H9 (cell line): ENCODE measurements around the gene PGS1. TPM values are rescaled to one million over a fixed set of nuclear protein-coding genes. Genes with fewer than 3 reads are reported as not detected.

Source experiments
- DNase-seq: peaks from one replicate; pipeline ENCODE4 v3.0.0-alpha.2; 2017
- H2AFZ ChIP-seq: one replicate; pipeline ENCODE4 v1.6.1; 2013; ENCODE audit warnings: mild to moderate bottlenecking, low read length, control low read depth, moderate library complexity
- H2AK5ac ChIP-seq: 2 replicates; pipeline ENCODE4 v1.6.1; 2013; ENCODE audit warnings: low read length, control low read depth, mixed read lengths; ENCODE audit not compliant: insufficient read length
- H2BK120ac ChIP-seq: one replicate; pipeline ENCODE4 v1.6.1; 2013; ENCODE audit warnings: low read depth, mild to moderate bottlenecking, low read length, control low read depth, inconsistent platforms; ENCODE audit not compliant: poor library complexity, severe bottlenecking
- H2BK12ac ChIP-seq: 2 replicates; pipeline ENCODE4 v1.6.1; 2013; ENCODE audit warnings: low read length, control low read depth, mixed read lengths, low read depth; ENCODE audit not compliant: insufficient read length
- H2BK15ac ChIP-seq: 2 replicates; pipeline ENCODE4 v1.6.1; 2013; ENCODE audit warnings: low read depth, low read length, control low read depth
- H2BK20ac ChIP-seq: one replicate; pipeline ENCODE4 v1.6.1; 2013; ENCODE audit warnings: low read depth, mild to moderate bottlenecking, low read length, control low read depth, inconsistent platforms; ENCODE audit not compliant: poor library complexity, severe bottlenecking
- H2BK5ac ChIP-seq: 2 replicates; pipeline ENCODE4 v1.6.1; 2013; ENCODE audit warnings: low read length, control low read depth, mixed read lengths; ENCODE audit not compliant: insufficient read length
- H3K14ac ChIP-seq: 2 replicates; pipeline ENCODE4 v1.6.1; 2013; ENCODE audit warnings: low read length, control low read depth; ENCODE audit not compliant: insufficient read depth
- H3K18ac ChIP-seq: 2 replicates; pipeline ENCODE4 v1.6.1; 2013; ENCODE audit warnings: low read depth, mild to moderate bottlenecking, mixed read lengths, low read length, control low read depth; ENCODE audit not compliant: insufficient read length
- H3K23ac ChIP-seq: 2 replicates; pipeline ENCODE4 v1.6.1; 2013; ENCODE audit warnings: low read length, control low read depth, mixed read lengths, low read depth; ENCODE audit not compliant: insufficient read length
- H3K23me2 ChIP-seq: 2 replicates; pipeline ENCODE4 v1.6.1; 2013; ENCODE audit warnings: low read depth, mild to moderate bottlenecking, mixed read lengths, low read length, control low read depth; ENCODE audit not compliant: insufficient read length, poor library complexity, severe bottlenecking
- H3K27ac ChIP-seq: 2 replicates; pipeline ENCODE4 v1.5.1; 2013; ENCODE audit warnings: low read length, control low read depth, mixed read lengths, low read depth; ENCODE audit not compliant: insufficient read length
- H3K27me3 ChIP-seq: 2 replicates; pipeline ENCODE4 v1.6.1; 2013; ENCODE audit warnings: low read length, control low read depth, inconsistent platforms; ENCODE audit not compliant: insufficient read depth
- H3K4ac ChIP-seq: 2 replicates; pipeline ENCODE4 v1.6.1; 2013; ENCODE audit warnings: low read depth, mild to moderate bottlenecking, control low read depth, inconsistent platforms, low read length, moderate library complexity
- H3K4me1 ChIP-seq: 2 replicates; pipeline ENCODE4 v1.6.1; 2013; ENCODE audit warnings: low read length, control low read depth, inconsistent platforms; ENCODE audit not compliant: insufficient read depth
- H3K4me2 ChIP-seq: 2 replicates; pipeline ENCODE4 v1.6.1; 2013; ENCODE audit warnings: low read length, control low read depth, mixed read lengths; ENCODE audit not compliant: insufficient read length, insufficient read depth
- H3K56ac ChIP-seq: 2 replicates; pipeline ENCODE4 v1.6.1; 2013; ENCODE audit warnings: low read depth, mild to moderate bottlenecking, mixed read lengths, low read length, control low read depth; ENCODE audit not compliant: insufficient read length
- H3K79me1 ChIP-seq: 2 replicates; pipeline ENCODE4 v1.6.1; 2013; ENCODE audit warnings: low read depth, mild to moderate bottlenecking, moderate library complexity, low read length, control low read depth, inconsistent platforms; ENCODE audit not compliant: insufficient read depth, poor library complexity, severe bottlenecking
- H3K79me2 ChIP-seq: 2 replicates; pipeline ENCODE4 v1.6.1; 2013; ENCODE audit warnings: low read length, control low read depth, inconsistent platforms; ENCODE audit not compliant: insufficient read depth
- H3K9ac ChIP-seq: 2 replicates; pipeline ENCODE4 v1.6.1; 2013; ENCODE audit warnings: low read length, control low read depth, mixed read lengths; ENCODE audit not compliant: insufficient read length; ENCODE audit errors: extremely low read depth
- H3K9me3 ChIP-seq: one replicate; pipeline ENCODE4 v1.6.1; 2013; ENCODE audit warnings: low read depth, low read length, inconsistent platforms; ENCODE audit not compliant: control insufficient read depth
- H3T11ph ChIP-seq: one replicate; pipeline ENCODE4 v1.6.1; 2013; ENCODE audit warnings: mild to moderate bottlenecking, low read length, control low read depth, inconsistent platforms
- H4K20me1 ChIP-seq: one replicate; pipeline ENCODE4 v1.6.1; 2013; ENCODE audit not compliant: control insufficient read depth, insufficient read length, insufficient read depth
- H4K5ac ChIP-seq: 2 replicates; pipeline ENCODE4 v1.6.1; 2013; ENCODE audit warnings: low read depth, mild to moderate bottlenecking, mixed read lengths, low read length, control low read depth; ENCODE audit not compliant: insufficient read length
- H4K8ac ChIP-seq: replicated peaks from 2 replicates; pipeline ENCODE4 v1.6.1; 2013; ENCODE audit warnings: low read length, control low read depth, mixed read lengths, low read depth; ENCODE audit not compliant: insufficient read length
- H4K91ac ChIP-seq: 2 replicates; pipeline ENCODE4 v1.6.1; 2013; ENCODE audit warnings: low read depth, mild to moderate bottlenecking, moderate library complexity, mixed read lengths, low read length, control low read depth; ENCODE audit not compliant: insufficient read length
- H3K27ac Mint-ChIP-seq, 3 experiments: 2 replicates in 2 of 3; 3 replicates in 1 of 3; pipeline ENCODE4 v1.8.0; 2020 to 2021; ENCODE audit warnings: mixed read lengths in 3 of 3, mild to moderate bottlenecking in 1 of 3, moderate library complexity in 1 of 3
- H3K27me3 Mint-ChIP-seq: 2 replicates; pipeline ENCODE4 v1.8.0; 2021; ENCODE audit warnings: low read depth, mild to moderate bottlenecking, moderate library complexity, mixed read lengths
- H3K36me3 Mint-ChIP-seq, 3 experiments: 2 replicates in 2 of 3; 3 replicates in 1 of 3; pipeline ENCODE4 v1.8.0; 2020 to 2021; ENCODE audit warnings: low read depth in 3 of 3, mixed read lengths in 3 of 3; ENCODE audit not compliant: insufficient read depth in 1 of 3
- H3K4me1 Mint-ChIP-seq, 2 experiments: 2 replicates each; pipeline ENCODE4 v1.8.0; 2020; ENCODE audit warnings: mixed read lengths in 2 of 2
- H3K4me3 Mint-ChIP-seq, 2 experiments: 2 replicates in 1 of 2; 3 replicates in 1 of 2; pipeline ENCODE4 v1.8.0; 2020 to 2021; ENCODE audit warnings: mild to moderate bottlenecking in 2 of 2, mixed read lengths in 2 of 2, moderate library complexity in 1 of 2
- H3K9me3 Mint-ChIP-seq, 2 experiments: 2 replicates in 1 of 2; 3 replicates in 1 of 2; pipeline ENCODE4 v1.8.0; 2020; ENCODE audit warnings: mild to moderate bottlenecking in 2 of 2, mixed read lengths in 2 of 2, moderate library complexity in 1 of 2
- WGBS: extraction: QIAGEN DNeasy Blood & Tissue Kit; methylation state at CpG from one replicate; pipeline ENCODE4 v1.1.7; 2013; ENCODE audit warnings: missing lambda C conversion rate, low lambda C conversion rate, mixed read lengths; ENCODE audit not compliant: insufficient read length; ENCODE audit errors: extremely low coverage; 5-methylcytosine and 5-hydroxymethylcytosine counted together
- total RNA-seq: library from RNA; stranded (reverse); gene quantifications from 2 replicates; pipeline ENCODE4 v1.2.1, GENCODE V29; 2021
- TF ChIP-seq, protein P1 (sequence below): fragments of 200-600 bp; sonication (generic); conservative IDR thresholded peaks from 3 replicates; pipeline ENCODE4 v1.8.0; 2021; ENCODE audit warnings: antibody characterized with exemption, mild to moderate bottlenecking

Gene PGS1
- total RNA-seq, 1 experiment from 2014 or later, result 45.7 TPM

DNA sequence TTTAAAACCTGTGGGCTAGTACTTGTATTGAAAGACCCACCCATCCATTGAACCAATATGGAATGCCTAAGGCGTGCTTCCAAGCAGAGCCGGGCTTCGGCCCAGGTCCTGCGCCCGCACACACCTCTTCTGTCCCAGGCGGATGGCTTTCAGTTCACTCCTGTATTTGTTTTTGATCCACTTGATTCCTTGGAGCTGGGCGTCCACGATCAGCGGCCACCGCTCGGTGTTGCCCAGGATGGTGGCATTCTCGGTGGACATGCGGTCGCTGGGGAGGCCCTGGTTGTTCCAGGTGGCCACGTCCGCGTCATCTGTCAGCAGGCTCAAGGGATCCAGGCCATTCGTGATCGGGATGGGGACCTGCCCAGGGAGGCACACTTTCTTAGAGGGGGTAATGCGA is 75.9 kb downstream of the PGS1 start:
- H4K20me1 ChIP-seq, result no peaks in the 10 kb centered on the region
- no peak overlapping the region for H4K91ac ChIP-seq
- DNase-seq, result no peak
- no peak overlapping the region for H3K14ac ChIP-seq
- H4K5ac ChIP-seq, result no peak overlapping the region
- H2BK5ac ChIP-seq, result no peak overlapping the region
- no peak overlapping the region for H4K8ac ChIP-seq
- no peak overlapping the region for H2BK15ac ChIP-seq
- H2BK120ac ChIP-seq, result no peak overlapping the region
- Mint-ChIP-seq H3K9me3 (no peaks in the 10 kb centered on the region), H3K4me3 (no peak overlapping the region), H3K4me1 (no peaks in the 10 kb centered on the region), H3K36me3 (no peaks in the 10 kb centered on the region), H3K27ac (no peak overlapping the region), H3K27me3 (no peaks in the 10 kb centered on the region)
- H2AK5ac ChIP-seq, result no peak overlapping the region
- no peak overlapping the region for H2AFZ ChIP-seq
- no peaks in the 10 kb centered on the region for H3K9me3 ChIP-seq
- TF ChIP-seq, protein P1, sequence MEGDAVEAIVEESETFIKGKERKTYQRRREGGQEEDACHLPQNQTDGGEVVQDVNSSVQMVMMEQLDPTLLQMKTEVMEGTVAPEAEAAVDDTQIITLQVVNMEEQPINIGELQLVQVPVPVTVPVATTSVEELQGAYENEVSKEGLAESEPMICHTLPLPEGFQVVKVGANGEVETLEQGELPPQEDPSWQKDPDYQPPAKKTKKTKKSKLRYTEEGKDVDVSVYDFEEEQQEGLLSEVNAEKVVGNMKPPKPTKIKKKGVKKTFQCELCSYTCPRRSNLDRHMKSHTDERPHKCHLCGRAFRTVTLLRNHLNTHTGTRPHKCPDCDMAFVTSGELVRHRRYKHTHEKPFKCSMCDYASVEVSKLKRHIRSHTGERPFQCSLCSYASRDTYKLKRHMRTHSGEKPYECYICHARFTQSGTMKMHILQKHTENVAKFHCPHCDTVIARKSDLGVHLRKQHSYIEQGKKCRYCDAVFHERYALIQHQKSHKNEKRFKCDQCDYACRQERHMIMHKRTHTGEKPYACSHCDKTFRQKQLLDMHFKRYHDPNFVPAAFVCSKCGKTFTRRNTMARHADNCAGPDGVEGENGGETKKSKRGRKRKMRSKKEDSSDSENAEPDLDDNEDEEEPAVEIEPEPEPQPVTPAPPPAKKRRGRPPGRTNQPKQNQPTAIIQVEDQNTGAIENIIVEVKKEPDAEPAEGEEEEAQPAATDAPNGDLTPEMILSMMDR, result no peak
- no peak overlapping the region for H3K56ac ChIP-seq
- H2BK12ac ChIP-seq, result no peak overlapping the region
- no peak overlapping the region for H3K27ac ChIP-seq
- no peaks in the 10 kb centered on the region for H3K79me2 ChIP-seq
- H2BK20ac ChIP-seq, result no peak overlapping the region
- no peaks in the 10 kb centered on the region for H3K23me2 ChIP-seq
- WGBS, result no CpG with 5 or more reads among the region's 20 CpGs
- no peak overlapping the region for H3K4ac ChIP-seq
- no peak overlapping the region for H3K18ac ChIP-seq
- H3K9ac ChIP-seq, result no peak overlapping the region
- H3K27me3 ChIP-seq, result no peaks in the 10 kb centered on the region
- H3K79me1 ChIP-seq, result no peaks in the 10 kb centered on the region
- no peaks in the 10 kb centered on the region for H3K4me1 ChIP-seq
- no peak overlapping the region for H3K23ac ChIP-seq
- H3T11ph ChIP-seq, result no peak overlapping the region
- no peak overlapping the region for H3K4me2 ChIP-seq
